Keratinocyte (primary cell): ENCODE measurements around the gene SOX18. TPM values are rescaled to one million over a fixed set of nuclear protein-coding genes. Genes with fewer than 3 reads are reported as not detected.

Source experiments
- DNase-seq: peaks from one replicate; pipeline ENCODE4 v3.0.0-alpha.2; 2011; ENCODE audit warnings: low read depth, missing footprints, low spot score
- FAIRE-seq: peaks from 2 replicates; lab custom pipeline; 2011; peaks lifted over from hg19 to GRCh38; lab: Jason Lieb, UNC
- H2AFZ ChIP-seq: 2 replicates; pipeline ENCODE4 v1.6.0; 2012; ENCODE audit warnings: low read length, control low read depth, inconsistent platforms; ENCODE audit not compliant: control insufficient read depth
- H3K27ac ChIP-seq: 2 replicates; pipeline ENCODE4 v1.5.1; 2011; ENCODE audit warnings: low read length; ENCODE audit not compliant: control insufficient read depth, insufficient read depth
- H3K27me3 ChIP-seq: 3 replicates; pipeline ENCODE4 v1.6.0; 2011; ENCODE audit warnings: low read length; ENCODE audit not compliant: control insufficient read depth, insufficient read depth; ENCODE audit errors: extremely low read depth
- H3K36me3 ChIP-seq, 2 experiments: 2 replicates in 1 of 2; 3 replicates in 1 of 2; pipeline ENCODE4 v1.5.1; 2011; ENCODE audit warnings: low read length in 2 of 2, mild to moderate bottlenecking in 1 of 2; ENCODE audit not compliant: control insufficient read depth in 2 of 2, insufficient read depth in 2 of 2; ENCODE audit errors: extremely low read depth in 1 of 2
- H3K4me1 ChIP-seq: 3 replicates; pipeline ENCODE4 v1.5.1; 2011; ENCODE audit warnings: low read length; ENCODE audit not compliant: control insufficient read depth, insufficient read depth; ENCODE audit errors: extremely low read depth
- H3K4me2 ChIP-seq: 3 replicates; pipeline ENCODE4 v1.6.0; 2011; ENCODE audit warnings: low read depth, low read length; ENCODE audit not compliant: control insufficient read depth, insufficient read depth; ENCODE audit errors: extremely low read depth
- H3K4me3 ChIP-seq, 3 experiments: fragments of 200-600 bp in 1 of 3; sonication (generic) in 1 of 3; 2 replicates in 2 of 3; 3 replicates in 1 of 3; pipeline ENCODE4 v1.5.1; 2011 to 2016; ENCODE audit warnings: low read length in 3 of 3, mild to moderate bottlenecking in 3 of 3, control low read depth in 2 of 3, inconsistent platforms in 1 of 3, low read depth in 1 of 3, mixed read lengths in 1 of 3, mixed run types in 1 of 3, moderate library complexity in 1 of 3; ENCODE audit not compliant: control insufficient read depth in 2 of 3, insufficient read depth in 2 of 3; ENCODE audit errors: extremely low read depth in 1 of 3
- H3K79me2 ChIP-seq: 2 replicates; pipeline ENCODE4 v1.6.0; 2012; ENCODE audit warnings: low read length; ENCODE audit not compliant: control insufficient read depth, insufficient read depth
- H3K9ac ChIP-seq: 3 replicates; pipeline ENCODE4 v1.6.0; 2011; ENCODE audit warnings: low read length; ENCODE audit not compliant: control insufficient read depth, insufficient read depth; ENCODE audit errors: extremely low read depth
- H3K9me1 ChIP-seq: 3 replicates; pipeline ENCODE4 v1.6.0; 2011; ENCODE audit warnings: low read length; ENCODE audit not compliant: control insufficient read depth, insufficient read depth; ENCODE audit errors: extremely low read depth
- H3K9me3 ChIP-seq: 2 replicates; pipeline ENCODE4 v1.5.1; 2012; ENCODE audit warnings: low read depth, low read length; ENCODE audit not compliant: control insufficient read depth
- H4K20me1 ChIP-seq: 3 replicates; pipeline ENCODE4 v1.6.0; 2011; ENCODE audit warnings: low read length; ENCODE audit not compliant: control insufficient read depth, insufficient read depth; ENCODE audit errors: extremely low read depth
- EZH2 ChIP-seq: IDR thresholded peaks from one replicate; pipeline ENCODE4 v1.6.1; 2012; ENCODE audit warnings: inconsistent platforms, mild to moderate bottlenecking, low read length, moderate library complexity
- dilution Hi-C: fragments of 300-500 bp; cut with MboI; formaldehyde crosslinking; loops from one replicate; pipeline ENCODE4 v1.7.0; 2020; ENCODE audit warnings: low sequenced_read_pairs; ENCODE audit not compliant: extremely low pct_ligation_motif_present
- polyA plus RNA-seq, 5 experiments: library from polyadenylated mRNA; depleted of rRNA in 3 of 5; stranded (reverse) in 3 of 5; stranded (forward) in 1 of 5; unstranded in 1 of 5; fragments of >200 nt; gene quantifications; 1 replicate in 1 of 5; 2 replicates in 3 of 5; 3 replicates in 1 of 5; pipeline versions ENCODE4 v1.2.1 to v1.2.3, GENCODE V29; 2011 to 2012; ENCODE audit warnings: missing spikeins in 2 of 5, low read depth in 1 of 5, low replicate concordance in 1 of 5
- TF ChIP-seq, protein P1 (sequence below), 3 experiments: IDR thresholded peaks in 1 of 3; conservative IDR thresholded peaks in 1 of 3; optimal IDR thresholded peaks in 1 of 3; 2 replicates in 2 of 3; 3 replicates in 1 of 3; pipeline versions ENCODE3 to v1.5.1; 2011; ENCODE audit warnings: low read length in 3 of 3, mild to moderate bottlenecking in 3 of 3, moderate library complexity in 2 of 3, control low read depth in 1 of 3, inconsistent platforms in 1 of 3; ENCODE audit not compliant: insufficient read depth in 2 of 3; ENCODE audit errors: extremely low read depth in 1 of 3

SOX18 gene
- polyA plus RNA-seq, 1 donor (not counting 4 experiments of a cell fraction or from before 2014, with no cell fraction given) = not detected

DNA sequence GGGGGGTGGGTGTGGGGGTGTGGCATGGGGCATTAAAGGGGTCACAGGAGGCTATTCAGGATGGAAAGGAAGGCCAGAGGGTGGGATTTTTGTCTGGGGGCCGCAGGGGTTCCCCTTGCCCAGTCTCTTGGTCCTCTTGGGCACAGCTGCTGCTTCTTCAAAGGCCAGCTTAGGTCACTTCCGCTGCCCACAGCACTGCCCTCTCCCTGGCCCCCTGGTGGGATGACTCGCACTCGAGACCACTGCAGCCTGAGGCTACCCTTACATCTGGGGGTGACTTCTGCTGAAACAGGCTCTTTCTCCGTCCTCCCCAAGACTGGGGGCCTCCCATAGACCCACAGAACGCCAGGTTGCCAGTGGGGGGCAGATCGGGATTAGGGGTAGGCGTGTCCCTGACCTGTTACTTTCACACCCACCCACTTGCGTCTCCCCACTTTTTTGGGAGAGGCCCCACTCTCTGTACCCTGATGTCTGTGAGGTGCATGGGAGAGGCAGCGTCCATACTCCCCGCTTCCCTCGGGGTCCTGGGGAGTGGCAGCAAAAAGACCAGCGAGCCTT, 33.5 kb upstream of the SOX18 start:
- peaks cover 43% of the 10 kb centered on the region for H3K27me3 ChIP-seq
- H3K9me1 ChIP-seq = no peaks in the 10 kb centered on the region
- TF ChIP-seq, protein P1, sequence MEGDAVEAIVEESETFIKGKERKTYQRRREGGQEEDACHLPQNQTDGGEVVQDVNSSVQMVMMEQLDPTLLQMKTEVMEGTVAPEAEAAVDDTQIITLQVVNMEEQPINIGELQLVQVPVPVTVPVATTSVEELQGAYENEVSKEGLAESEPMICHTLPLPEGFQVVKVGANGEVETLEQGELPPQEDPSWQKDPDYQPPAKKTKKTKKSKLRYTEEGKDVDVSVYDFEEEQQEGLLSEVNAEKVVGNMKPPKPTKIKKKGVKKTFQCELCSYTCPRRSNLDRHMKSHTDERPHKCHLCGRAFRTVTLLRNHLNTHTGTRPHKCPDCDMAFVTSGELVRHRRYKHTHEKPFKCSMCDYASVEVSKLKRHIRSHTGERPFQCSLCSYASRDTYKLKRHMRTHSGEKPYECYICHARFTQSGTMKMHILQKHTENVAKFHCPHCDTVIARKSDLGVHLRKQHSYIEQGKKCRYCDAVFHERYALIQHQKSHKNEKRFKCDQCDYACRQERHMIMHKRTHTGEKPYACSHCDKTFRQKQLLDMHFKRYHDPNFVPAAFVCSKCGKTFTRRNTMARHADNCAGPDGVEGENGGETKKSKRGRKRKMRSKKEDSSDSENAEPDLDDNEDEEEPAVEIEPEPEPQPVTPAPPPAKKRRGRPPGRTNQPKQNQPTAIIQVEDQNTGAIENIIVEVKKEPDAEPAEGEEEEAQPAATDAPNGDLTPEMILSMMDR (optimal IDR thresholded peaks at IDR 0.05 in 1 of 3, IDR thresholded peaks at IDR 0.05 in 1 of 3, conservative IDR thresholded peaks at IDR 0.05 in 1 of 3; ENCODE audit: extremely low read depth in 1 of 3, insufficient read depth in 2 of 3, low read length in 3 of 3) = no peak
- no peak for TF ChIP-seq EZH2
- H3K27ac ChIP-seq = no peak overlapping the region
- dilution Hi-C loops = no loop called here
- H3K79me2 ChIP-seq = peaks cover 1% of the 10 kb centered on the region
- no peak for DNase-seq
- peak overlapping the region in 2 of 3 experiments; percentile 22 to 38 for H3K4me3 ChIP-seq
- H3K9me3 ChIP-seq = no peaks in the 10 kb centered on the region
- H4K20me1 ChIP-seq = no peaks in the 10 kb centered on the region
- FAIRE-seq = no peak
- no peaks in the 10 kb centered on the region for H3K36me3 ChIP-seq
- no peak overlapping the region for H2AFZ ChIP-seq
- H3K4me2 ChIP-seq = peak overlapping the region; percentile 78
- peaks cover 17% of the 10 kb centered on the region for H3K4me1 ChIP-seq
- H3K9ac ChIP-seq = no peak overlapping the region

DNA sequence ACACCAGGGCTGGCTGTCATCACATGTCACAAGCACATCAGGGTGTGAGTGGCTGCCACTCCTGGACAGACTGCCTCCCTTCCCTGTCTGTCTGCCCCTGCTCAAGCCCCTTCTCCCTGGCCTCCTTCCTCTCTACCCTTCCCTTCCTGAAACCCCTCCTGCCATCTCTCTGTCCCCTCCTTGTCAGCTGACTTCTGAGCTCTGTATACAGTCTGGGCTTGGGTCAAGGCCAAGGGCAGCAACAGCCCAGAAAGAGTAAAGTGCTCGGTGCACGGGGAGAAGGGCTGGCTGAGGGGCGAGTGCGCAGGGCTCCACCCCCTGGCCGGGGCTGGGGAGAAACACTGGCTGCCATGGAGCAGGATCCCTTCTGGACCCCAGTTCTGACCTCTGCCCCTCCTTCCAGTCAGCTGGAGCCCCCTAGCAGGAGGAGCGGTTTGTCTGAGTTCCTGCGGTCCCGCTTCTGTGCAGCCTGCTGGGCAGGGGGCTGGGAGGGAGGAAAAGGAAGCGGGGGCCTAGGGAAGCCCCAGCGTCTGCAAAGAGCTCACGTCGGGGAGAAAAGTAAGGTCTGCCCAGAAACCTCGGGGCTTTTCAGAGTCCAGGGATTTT, 32.8 kb upstream of the SOX18 start:
- no peak overlapping the region for H3K4me3 ChIP-seq
- H3K9me1 ChIP-seq = no peaks in the 10 kb centered on the region
- H4K20me1 ChIP-seq = no peaks in the 10 kb centered on the region
- DNase-seq (no peak), FAIRE-seq (no peak)
- H2AFZ ChIP-seq = no peak overlapping the region
- TF ChIP-seq, protein P1 (optimal IDR thresholded peaks at IDR 0.05 in 1 of 3, IDR thresholded peaks at IDR 0.05 in 1 of 3, conservative IDR thresholded peaks at IDR 0.05 in 1 of 3; ENCODE audit: extremely low read depth in 1 of 3, insufficient read depth in 2 of 3, low read length in 3 of 3) = no peak
- no peak for TF ChIP-seq EZH2
- dilution Hi-C loops = no loop called here
- H3K4me1 ChIP-seq = peaks cover 19% of the 10 kb centered on the region
- H3K27ac ChIP-seq = no peak overlapping the region
- peaks cover 43% of the 10 kb centered on the region for H3K27me3 ChIP-seq
- peaks cover 2% of the 10 kb centered on the region for H3K79me2 ChIP-seq
- H3K4me2 ChIP-seq = no peak overlapping the region
- no peak overlapping the region for H3K9ac ChIP-seq
- no peaks in the 10 kb centered on the region for H3K9me3 ChIP-seq
- no peaks in the 10 kb centered on the region for H3K36me3 ChIP-seq
